HG03432 (cell line): Measurements from ENCODE around the gene PDE7B.
A peak's percentile ranks its signal among the peaks of the same experiment; 100 is the strongest.
"Not testable (repeated sequence)": the region's sequence is repeated elsewhere in the genome, so short reads cannot be mapped to it uniquely, and the experiment has no call there.

Experiments
- ATAC-seq: cut with Tn5 transposase; IDR thresholded peaks from one replicate; pipeline ENCODE4 v1.9.1; 2021; ENCODE audit warnings: mild to moderate bottlenecking, moderate library complexity; ENCODE audit not compliant: unreplicated experiment

PDE7B gene

DNA sequence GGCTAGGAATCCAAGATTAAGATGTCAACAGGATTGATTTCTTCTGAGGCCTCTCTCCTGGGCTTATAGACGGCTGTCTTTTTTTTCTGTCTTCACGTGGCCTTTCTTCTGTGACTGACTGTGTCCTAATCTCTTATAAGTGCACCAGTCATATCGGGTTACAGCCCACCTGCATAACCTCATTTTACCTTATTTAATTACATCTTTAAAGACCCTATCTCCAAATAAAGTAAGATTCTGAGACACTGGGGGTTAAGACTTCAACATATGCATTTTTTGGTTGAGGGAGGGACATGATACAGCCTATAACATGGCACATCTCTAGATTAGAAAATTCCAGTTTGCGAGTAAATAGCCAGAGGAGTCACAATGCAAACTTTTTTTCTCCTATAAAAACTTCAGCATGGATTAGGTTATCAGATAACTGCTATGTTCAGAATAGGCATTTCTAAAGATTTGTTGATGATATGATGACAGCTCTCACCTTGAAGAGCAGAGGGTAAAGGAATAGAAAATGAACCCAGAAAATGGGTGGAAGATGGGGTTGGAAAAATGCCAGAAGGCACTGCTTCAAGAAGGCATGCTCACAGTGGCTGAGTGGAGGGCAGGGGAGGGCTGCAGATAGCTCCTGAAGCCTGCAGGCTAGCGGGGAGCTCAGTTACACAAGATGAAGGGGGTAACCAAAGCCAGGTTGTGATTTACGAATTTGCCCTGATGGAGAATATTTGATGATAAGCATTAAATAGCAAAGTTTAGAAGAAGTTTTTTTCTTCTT is 8.7 kb upstream of the PDE7B start:
- no peak for ATAC-seq

DNA sequence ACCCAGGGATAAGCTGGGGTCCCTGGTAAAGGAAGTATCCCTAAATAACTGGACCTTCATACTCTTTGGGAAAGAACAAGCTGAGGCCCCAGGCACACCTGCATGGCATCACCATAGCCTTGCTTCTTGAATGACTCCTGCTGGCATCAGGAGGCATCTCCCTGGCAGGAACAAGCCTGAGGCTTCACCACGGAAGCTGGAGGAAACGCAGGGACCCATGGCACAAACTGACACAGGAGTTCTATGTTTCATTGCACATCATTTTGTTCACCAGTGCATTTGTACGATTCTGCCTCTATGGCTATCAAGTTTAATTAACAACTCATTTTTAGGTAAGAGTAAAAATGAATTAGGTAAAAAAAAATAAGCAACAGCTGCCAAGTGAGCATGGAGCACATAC is 619 bp upstream of the PDE7B start:
- ATAC-seq = no peak

DNA sequence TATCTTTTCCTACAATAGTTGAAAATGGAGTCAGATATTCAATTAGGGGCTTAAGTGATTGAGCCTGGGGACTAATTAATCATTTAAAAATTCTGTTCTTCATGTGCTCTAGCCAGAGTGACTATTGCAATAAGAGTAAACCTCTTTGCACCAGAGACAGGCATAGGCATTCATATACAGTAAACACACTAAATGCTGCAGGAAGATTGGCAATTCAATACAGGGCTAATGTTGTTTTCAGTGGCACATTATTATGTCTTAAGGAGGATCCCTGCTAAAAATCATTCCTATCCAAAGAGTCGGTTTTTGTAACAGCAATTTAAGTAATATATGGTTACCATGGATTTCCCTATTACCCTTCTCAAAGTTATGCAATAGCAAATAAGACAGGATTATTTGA is 1.2 kb downstream of the PDE7B start:
- ATAC-seq = no peak

DNA sequence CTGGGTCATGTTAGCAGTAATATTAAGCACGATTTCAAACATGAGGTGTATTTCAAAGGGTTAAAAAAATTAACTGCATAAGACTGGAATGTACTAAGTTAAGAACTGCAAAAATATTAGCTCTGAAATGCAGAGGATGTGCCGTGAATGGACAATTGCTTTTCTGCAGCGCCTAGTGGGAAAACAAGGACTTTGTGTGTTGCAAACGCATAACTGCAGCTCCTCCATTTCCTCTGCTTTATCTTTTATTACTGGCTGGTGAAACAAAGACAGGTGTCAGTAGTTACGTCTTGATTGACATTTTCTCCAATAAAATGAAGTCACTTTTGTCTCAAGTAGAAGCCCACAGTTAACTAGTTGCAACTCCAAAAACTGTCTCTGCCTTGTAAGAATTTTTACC is 1.7 kb downstream of the PDE7B start:
- ATAC-seq = no peak

DNA sequence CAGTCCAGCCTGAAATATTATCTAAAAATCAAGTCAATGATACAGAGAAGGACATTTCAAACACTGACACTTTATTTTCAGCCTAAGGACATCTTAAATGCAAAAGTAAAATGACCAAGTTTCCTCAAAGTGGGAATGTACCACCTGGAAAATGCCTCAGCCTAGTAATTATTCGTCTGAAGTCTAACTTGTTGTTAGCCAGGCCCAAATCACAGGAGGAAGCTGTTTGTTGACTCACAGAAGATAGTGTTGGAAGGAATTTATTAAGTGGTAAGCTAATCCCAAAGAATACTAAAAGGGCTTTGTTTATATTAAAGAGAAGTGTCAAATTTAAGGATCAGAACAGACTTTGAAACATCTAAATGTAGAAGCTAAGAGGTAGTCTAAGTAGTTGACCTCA is 2.5 kb downstream of the PDE7B start:
- ATAC-seq = no peak

DNA sequence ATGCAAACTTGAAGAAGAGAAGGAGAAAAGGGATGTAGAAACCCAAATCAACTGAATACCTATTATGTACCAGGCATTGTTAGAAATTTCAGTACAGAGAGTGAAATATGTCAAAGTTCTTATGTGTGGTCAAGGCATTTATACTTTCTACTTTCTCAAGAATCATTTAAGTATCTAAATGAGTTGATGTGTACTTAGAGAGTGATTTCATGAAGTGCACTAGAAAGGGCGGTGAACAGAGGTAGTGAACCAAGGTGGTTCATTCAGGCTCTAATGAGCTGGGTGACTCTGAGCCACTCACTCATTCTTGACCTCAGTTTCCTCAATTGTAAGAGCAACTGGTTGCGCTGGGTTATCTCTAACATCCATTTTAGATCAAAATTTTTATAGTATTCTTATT is 3.3 kb downstream of the PDE7B start:
- ATAC-seq = peak; percentile 40

DNA sequence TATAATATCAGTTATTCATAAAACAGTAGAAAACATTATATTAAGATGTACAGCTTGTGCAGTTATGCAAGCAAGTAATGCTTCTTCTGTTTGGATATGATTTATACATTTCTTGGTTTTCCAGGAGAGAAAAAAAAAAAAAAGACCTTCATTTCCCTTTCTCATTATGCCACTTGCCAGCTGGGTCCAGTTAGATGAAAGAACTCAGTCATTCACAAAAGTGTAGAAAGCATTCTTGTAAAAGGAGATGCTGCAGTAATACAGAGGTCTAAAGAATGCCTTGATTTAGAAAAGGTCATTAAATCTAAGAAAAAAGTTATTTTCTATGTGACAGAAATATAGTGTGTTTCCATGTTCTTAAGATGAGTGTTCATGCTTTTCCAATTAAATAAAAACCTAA is 7.4 kb downstream of the PDE7B start:
- ATAC-seq = no peak

DNA sequence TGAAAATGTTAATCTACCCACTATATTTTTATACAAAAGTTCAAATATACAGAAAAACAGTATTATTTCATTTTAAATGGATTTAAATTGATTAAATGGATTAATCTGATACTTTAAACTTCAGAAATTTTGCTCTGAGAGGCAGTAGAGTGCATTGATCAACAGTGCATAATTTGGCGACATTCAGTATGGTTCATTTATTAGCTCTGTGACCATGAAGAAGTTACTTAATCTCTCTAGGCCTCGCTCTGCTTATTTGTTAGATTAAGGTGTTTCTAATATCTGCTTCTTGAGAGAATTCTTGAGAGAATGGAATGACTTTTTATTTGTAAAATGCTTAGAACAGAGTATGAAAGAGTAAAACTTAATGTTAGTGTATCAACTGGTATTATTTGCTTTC is 8.9 kb downstream of the PDE7B start:
- ATAC-seq = no peak

DNA sequence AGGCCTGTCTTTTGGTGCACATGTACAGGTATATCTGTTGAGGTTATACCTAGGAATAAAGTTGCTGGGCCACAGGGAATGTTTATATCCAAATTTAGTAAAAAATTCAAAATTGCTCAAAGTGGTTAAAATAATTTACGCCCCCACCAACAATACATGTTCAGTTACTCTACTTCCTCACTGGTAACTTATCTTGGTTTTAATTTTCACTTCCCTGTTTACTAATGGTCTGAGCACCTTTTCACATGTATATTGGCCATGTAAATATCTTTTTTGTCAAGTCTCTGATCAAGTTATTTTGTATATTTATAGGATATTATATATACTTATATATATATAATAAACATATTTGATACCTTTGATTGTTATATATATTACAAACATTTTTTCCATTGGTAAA is 9.7 kb downstream of the PDE7B start:
- ATAC-seq = peak; percentile 96

DNA sequence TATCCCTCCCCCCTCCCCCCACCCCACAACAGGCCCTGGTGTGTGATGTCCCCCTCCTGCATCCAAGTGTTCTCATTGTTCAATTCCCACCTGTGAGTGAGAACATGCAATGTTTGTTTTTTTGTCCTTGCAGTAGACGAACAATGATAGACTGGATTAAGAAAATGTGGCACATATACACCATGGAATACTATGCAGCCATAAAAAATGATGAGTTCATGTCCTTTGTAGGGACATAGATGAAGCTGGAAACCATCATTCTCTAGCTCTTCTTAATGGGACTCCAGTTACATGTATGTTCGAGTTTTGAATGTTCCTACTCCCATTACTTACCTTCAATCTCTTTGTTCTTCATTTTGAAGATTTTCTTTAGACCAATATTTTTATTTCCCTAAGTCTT is 13.4 kb downstream of the PDE7B start:
- not testable (repeated sequence) for ATAC-seq

DNA sequence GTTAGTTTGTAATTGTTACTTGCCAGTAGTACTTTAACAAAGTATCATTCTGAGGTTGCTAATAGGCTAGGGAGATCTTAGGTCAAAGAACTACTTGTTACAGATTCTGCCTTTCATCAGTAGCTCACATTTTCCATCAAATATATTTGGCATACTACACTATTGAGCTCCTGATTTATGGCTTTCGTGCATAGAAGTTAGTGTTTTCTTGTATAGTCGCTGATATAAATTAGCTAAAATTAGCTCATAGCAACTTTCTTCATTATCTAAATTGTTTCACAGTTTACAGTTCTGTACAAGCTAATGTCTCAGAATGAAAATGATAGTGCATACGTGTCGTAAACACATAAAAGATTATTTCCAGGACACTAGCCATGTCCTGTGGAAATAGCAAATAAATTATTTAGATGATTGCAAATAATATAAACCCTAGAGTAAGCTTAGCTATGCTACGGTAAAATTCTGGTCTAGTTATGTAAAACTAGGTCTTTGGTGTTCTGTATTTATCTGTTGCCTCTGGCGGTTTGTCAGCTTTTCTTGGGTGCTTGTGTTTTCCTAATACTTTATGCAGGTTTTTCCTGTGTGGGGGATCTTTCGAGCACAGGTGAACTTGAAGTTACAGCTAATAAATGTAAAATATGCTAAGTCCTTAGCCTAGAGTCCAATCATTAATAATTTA is 15.1 kb downstream of the PDE7B start:
- ATAC-seq = no peak

DNA sequence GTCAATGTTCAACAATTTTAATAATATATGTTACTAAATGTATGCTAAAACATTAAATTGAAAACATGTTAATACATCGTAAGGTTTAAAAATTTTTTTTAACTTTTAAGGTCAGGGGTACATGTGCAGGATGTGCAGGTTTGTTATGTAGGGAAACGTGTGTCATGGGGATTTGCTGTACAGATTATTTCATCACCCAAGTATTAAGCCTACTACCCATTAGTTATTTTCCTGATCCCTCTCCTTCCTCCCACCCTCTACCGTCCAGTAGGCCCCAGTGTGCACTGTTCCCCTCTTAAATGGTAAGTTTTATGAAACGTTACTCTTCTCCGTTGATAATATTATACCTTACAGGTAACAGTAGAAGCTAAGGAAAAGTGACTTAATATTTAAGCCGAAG is 15.8 kb downstream of the PDE7B start:
- no peak for ATAC-seq

DNA sequence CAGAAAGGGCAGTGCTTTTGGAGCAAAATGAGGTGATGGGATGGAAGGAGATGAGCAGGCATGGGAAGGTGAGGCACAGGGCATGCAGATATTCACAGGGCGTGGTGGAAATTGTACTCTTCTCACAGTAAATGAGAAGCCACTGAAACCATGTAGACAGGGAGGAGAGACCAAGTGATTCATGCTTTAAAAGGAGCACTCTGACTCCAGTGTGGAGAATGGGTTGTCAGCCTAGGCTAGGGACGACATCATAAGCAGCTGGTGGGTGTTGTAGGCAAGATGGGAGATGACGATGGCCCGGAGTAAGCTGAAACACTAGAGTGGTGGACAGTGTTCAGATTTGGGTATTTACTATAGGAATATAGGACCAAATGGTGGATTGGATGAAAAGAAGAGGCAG is 18.4 kb downstream of the PDE7B start:
- no peak for ATAC-seq

DNA sequence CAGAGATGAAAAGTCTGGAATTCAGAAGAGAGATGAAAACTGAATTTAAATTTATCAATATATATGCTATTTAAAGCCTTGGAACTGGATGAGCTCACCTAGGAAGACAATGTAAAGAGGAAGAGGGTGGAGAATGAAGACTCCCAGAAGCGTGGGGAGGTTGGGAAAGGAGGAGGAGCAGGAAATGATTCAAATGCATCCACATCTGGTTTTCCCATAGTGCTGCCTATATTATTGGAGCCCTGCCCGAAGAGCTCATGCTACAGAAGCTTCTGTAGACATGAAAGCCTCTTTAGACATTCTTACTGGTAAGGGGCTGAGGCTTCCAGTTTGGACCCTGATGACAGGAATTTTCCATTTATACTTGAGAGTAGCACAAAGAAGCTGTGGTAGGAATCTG is 19.2 kb downstream of the PDE7B start:
- no peak for ATAC-seq

DNA sequence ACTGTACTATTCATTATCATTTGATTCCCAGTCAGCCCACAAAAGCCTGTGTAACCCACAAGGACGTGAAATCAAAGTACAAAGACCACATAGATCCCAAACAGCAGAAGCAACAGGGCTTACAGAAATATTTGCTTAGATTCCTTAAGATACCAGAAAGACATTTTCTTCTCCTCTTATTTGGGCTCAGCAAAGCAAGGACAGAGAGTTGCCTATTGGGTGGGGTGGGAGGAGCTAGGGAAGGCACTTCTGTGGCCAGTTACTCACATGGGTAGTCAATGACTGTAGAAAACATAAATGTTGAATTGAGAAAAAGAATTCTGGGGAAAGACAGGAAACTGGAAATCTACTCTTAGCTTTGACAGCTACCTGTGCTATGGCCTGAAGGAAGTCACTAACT is 19.8 kb downstream of the PDE7B start:
- ATAC-seq = no peak

DNA sequence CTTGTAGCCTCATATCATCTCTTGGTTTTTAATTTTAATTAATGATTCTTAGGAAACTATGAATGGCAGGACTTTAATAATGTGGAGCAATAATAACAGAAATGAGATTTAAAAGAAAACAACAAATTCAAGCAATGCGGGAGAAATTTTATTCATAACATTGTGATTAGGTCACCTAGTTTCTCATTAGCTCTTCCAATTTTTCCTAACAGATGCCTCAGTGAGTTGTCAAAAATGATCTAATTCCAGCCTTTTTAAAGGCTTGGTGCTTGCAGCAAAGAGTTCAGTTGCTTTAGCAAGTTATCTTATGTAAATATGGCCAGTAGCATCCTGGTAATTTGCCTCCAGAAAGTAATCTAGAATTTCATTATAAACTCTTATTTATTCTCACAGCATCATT is 20.4 kb downstream of the PDE7B start:
- ATAC-seq = no peak

DNA sequence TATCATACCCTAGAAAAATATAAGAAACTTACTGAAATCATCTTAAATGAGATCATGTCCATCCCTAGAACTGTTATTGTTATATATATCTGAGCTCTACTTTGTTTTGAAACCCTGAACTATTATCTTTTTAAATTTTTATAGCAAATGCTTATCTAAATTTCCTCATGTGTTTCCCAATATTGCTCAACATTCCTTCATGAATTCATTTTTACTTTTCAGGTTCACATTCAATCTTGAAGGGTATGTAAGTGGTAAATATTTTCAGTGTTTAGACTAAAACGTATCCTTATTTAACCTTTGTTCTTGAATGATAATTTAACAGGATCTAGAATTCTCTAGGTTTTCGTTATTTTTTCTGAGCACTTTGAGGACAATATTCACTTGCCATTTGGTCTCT is 23.9 kb downstream of the PDE7B start:
- no peak for ATAC-seq

DNA sequence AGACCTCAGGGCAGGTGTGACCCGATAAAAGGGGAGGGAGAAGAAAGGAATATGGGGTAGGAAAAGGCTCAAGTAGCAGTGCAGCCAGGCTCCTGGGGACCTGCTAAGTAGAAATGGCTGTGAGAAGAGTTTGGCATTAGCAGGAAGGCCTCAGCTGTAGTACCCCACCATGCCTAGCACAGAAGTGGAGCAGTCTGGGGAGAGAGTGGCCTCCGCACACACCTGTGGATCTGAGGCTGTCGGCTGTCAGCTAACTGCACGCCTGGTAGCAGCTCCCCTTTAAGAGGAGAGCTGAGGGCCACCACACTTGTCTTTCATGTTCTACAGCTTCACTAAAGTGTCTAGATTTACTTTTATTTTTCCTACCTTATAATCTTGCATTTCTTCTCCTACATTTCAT is 24.6 kb downstream of the PDE7B start:
- ATAC-seq = no peak

DNA sequence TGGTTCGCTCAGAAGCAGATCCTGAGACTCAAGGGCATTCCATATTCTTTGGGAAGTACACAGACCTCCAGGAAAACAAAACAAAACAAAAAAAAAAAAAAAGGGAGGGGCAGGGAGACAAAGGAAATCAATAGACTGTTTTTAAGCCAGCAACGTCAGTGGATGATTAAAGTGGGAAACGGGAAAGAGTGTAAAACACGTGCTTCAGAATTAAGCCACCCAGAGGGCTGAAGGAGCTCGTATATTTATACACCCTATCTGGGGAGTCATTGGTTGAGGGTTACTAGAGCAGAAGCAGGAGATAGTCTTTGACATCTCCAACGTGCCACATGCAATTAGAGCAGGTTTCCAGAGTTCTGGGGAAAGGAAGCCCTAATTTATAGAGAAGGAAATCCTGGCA is 26.2 kb downstream of the PDE7B start:
- no peak for ATAC-seq

DNA sequence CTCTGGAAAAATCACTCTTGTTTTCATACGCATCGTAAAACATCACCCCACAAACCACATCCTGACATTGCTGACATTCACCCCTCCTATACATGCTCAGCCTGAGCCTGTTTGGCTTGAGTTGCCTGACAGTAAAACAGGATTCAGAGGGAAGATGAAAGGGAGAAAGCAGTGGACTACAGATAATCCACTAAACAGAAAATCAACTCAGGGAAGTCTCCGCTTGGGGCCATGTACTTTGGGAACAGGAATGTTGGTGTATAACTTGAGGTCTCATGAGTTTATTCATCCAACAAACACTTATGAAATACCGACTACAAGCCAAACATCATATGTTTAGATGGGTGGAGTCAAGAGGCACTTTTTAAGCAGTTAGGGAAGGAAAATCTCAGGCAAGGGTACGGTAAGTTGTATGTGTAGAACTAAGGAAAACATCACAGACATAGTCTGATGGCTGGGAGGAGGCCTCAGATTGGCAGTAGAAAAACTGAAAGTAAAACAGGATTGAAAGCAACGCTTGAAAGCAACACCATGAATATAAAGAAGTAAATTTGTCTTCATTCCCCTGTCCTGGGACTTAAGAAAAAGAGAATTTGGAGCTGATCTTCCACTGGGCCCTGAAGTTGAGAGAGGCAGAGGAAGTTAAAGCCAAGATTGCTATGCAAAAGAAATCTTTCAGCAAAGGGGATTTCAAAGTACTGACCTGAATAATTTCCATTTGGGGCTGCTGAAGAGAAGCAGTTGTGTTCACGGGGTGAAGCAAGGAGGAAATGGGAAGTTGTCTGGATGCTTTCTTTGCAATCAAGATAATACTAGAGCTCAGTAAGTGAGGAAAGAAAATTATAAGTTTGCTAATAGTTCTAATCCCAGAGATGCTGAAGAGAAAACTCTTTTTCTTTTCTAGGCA is 28.8 kb downstream of the PDE7B start:
- peak; percentile 96 for ATAC-seq

DNA sequence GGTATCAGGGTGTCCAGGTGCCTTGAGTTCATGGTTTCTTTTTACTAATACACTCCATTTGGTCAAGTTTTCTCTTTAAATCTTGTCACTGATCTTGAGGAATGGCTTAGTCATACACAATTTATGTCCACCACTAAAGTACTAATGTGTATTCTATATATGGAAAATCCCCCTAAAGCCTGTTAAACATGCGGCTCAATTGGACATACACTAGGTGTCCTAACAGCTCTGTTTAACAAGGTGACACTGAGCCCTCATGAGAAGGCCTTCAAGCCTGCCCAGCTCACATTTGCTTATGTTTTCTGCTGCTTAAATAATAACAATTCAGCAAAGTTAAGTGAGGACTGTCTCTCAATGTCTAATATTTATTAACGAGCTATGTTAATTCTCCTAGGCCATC is 31.5 kb downstream of the PDE7B start:
- no peak for ATAC-seq

DNA sequence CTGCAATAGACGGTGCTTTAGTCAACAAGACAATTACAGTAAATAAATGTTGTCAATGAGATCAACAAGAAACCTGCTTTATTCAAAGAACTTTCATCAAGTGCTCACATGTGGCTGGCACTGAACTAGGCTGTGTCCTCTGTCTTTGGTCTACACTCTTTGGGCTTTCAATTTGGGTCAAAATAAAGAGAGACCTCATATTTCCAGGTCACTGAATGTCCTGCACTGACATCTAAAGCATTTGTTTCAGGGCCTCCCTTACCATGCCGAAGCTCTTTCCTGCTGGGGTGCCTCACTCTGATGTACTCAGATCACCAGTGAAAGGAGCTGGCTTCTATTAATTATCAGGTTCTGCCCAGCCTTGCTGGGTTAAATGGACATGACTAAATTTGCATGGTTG is 32.0 kb downstream of the PDE7B start:
- ATAC-seq = no peak
